Ectodermal cell (in vitro differentiated cells): Measurements from ENCODE around the gene NOTUM.

Source experiments
- H3K27ac ChIP-seq: 2 replicates; pipeline ENCODE4 v1.7.0; 2013; ENCODE audit warnings: mild to moderate bottlenecking, low read depth, low read length; ENCODE audit not compliant: insufficient read depth, poor library complexity, severe bottlenecking
- H3K27me3 ChIP-seq: 2 replicates; pipeline ENCODE4 v1.7.0; 2013; ENCODE audit warnings: mild to moderate bottlenecking, low read length; ENCODE audit not compliant: insufficient read depth, control insufficient read depth, poor library complexity, severe bottlenecking
- H3K36me3 ChIP-seq: one replicate; pipeline ENCODE4 v1.7.0; 2013; ENCODE audit warnings: low read length; ENCODE audit not compliant: control insufficient read depth, insufficient read depth
- H3K4me1 ChIP-seq: one replicate; pipeline ENCODE4 v1.7.0; 2013; ENCODE audit warnings: low read length; ENCODE audit not compliant: control insufficient read depth, insufficient read depth
- H3K4me3 ChIP-seq: 2 replicates; pipeline ENCODE4 v1.7.0; 2013; ENCODE audit warnings: low read depth, low read length, control low read depth; ENCODE audit not compliant: insufficient read depth
- H3K9me3 ChIP-seq: 2 replicates; pipeline ENCODE4 v1.7.0; 2013; ENCODE audit warnings: mild to moderate bottlenecking, low read length, moderate library complexity; ENCODE audit not compliant: control insufficient read depth
- WGBS, 2 experiments: methylation state at CpG; one replicate each; pipeline ENCODE4 v1.1.7; 2013; ENCODE audit warnings: missing lambda C conversion rate in 2 of 2; 5-methylcytosine and 5-hydroxymethylcytosine counted together

Gene NOTUM

GRCh38 chr17:81926451-81927151 lies 34.4 kb downstream of the NOTUM start:
- Histone ChIP-seq H3K9me3 (no peaks in the 10 kb centered on the region), H3K27ac (peak overlapping the region; percentile 76), H3K36me3 (no peaks in the 10 kb centered on the region), H3K4me1 (peaks cover 32% of the 10 kb centered on the region), H3K4me3 (peak overlapping the region; percentile 67), H3K27me3 (peaks cover 17% of the 10 kb centered on the region)
- WGBS, 2 experiments, result 1% methylated on average over 46 of the region's 46 CpGs

- peak overlapping the region; percentile 76 for H3K27ac ChIP-seq
- H3K4me1 ChIP-seq, result peaks cover 32% of the 10 kb centered on the region
- no peaks in the 10 kb centered on the region for H3K9me3 ChIP-seq
- 74% methylated on average over 10 of the region's 10 CpGs for WGBS, 2 experiments
- peak overlapping the region; percentile 67 for H3K4me3 ChIP-seq
- no peaks in the 10 kb centered on the region for H3K36me3 ChIP-seq
- H3K27me3 ChIP-seq, result peaks cover 17% of the 10 kb centered on the region
Observed at GRCh38 chr17:81925860-81926450, 35.0 kb downstream of the NOTUM start.

- H3K4me3 ChIP-seq, result no peak overlapping the region
- no peak overlapping the region for H3K27ac ChIP-seq
- peaks cover 17% of the 10 kb centered on the region for H3K27me3 ChIP-seq
- no peaks in the 10 kb centered on the region for H3K36me3 ChIP-seq
- peaks cover 32% of the 10 kb centered on the region for H3K4me1 ChIP-seq
- H3K9me3 ChIP-seq, result no peaks in the 10 kb centered on the region
- 51 to 52% methylated on average over 21 of the region's 21 CpGs for WGBS, 2 experiments
Observed at GRCh38 chr17:81924557-81925532, 36.1 kb downstream of the NOTUM start.

DNA sequence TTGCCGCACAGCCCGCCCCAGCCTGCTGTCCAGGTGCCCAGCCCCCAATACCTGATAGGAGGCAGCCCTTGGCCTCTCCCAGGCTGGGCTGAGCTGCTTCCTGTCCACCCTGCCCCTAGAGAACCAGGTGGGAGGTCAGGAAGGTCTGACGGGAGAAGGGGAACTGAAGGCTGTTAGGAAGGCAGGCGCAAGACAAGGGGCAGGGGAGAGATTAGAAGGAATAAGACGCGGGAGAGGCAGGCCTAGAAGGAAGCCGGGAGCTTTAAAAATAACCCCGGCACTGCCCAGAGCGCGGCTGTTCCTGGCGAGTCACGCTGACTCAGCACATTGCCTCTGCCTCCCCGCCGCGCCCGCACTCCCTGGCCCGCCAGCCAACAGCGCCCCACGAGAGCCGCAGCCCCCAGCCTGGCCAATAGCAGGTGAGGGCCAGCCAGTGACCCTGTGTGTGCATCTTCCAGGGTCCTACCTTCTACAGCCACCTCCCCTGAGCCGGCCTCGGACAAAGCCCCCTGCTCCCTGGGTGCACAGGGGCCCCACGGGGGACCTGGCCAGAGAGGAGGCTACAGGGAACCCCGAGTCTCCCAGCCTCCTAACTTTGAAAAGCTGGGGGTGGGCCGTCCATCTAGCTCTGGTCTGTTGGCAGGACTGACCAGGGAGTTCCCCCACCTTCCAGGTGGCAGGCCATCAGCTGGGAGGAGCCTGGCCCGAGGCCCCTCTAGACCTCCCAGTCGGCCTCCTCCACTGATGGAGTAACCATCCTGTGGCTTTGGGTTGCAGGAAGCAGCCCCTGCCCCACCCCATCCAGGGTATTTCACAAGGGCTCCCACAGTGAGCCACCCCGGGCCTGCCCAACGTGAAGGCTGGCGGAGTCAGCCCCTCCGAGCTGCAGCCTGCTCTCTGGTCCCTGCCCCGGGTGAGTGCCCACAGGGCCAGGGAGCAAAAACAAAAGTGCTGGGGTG lies 37.4 kb downstream of the NOTUM start:
- peak overlapping the region; percentile 59 for H3K27ac ChIP-seq
- 20 to 22% methylated on average over 32 of the region's 32 CpGs for WGBS, 2 experiments
- H3K9me3 ChIP-seq, result no peaks in the 10 kb centered on the region
- peaks cover 7% of the 10 kb centered on the region for H3K27me3 ChIP-seq
- H3K4me1 ChIP-seq, result peaks cover 29% of the 10 kb centered on the region
- peak overlapping the region; percentile 18 for H3K4me3 ChIP-seq
- H3K36me3 ChIP-seq, result no peaks in the 10 kb centered on the region

GRCh38 chr17:81922566-81923301 lies 38.3 kb downstream of the NOTUM start:
- Histone ChIP-seq H3K4me3 (no peak overlapping the region), H3K4me1 (peaks cover 26% of the 10 kb centered on the region), H3K27ac (no peak overlapping the region), H3K27me3 (no peaks in the 10 kb centered on the region), H3K36me3 (no peaks in the 10 kb centered on the region), H3K9me3 (no peaks in the 10 kb centered on the region)
- 89 to 91% methylated on average over 56 to 58 of the region's 58 CpGs for WGBS, 2 experiments

- H3K4me1 ChIP-seq, result peaks cover 26% of the 10 kb centered on the region
- no peak overlapping the region for H3K27ac ChIP-seq
- H3K27me3 ChIP-seq, result no peaks in the 10 kb centered on the region
- no peaks in the 10 kb centered on the region for H3K9me3 ChIP-seq
- WGBS, 2 experiments, result 93 to 95% methylated on average over 23 of the region's 23 CpGs
- no peaks in the 10 kb centered on the region for H3K36me3 ChIP-seq
- H3K4me3 ChIP-seq, result no peak overlapping the region
Observed at GRCh38 chr17:81921996-81922565, 38.9 kb downstream of the NOTUM start.

GRCh38 chr17:81921537-81921862 lies 39.5 kb downstream of the NOTUM start:
- Histone ChIP-seq H3K9me3 (no peaks in the 10 kb centered on the region), H3K27ac (no peak overlapping the region), H3K27me3 (no peaks in the 10 kb centered on the region), H3K36me3 (no peaks in the 10 kb centered on the region), H3K4me3 (no peak overlapping the region), H3K4me1 (peaks cover 29% of the 10 kb centered on the region)
- 85% methylated on average over 2 of the region's 3 CpGs; no CpG with 5 or more reads in 1 of the 2 experiments for WGBS, 2 experiments

DNA sequence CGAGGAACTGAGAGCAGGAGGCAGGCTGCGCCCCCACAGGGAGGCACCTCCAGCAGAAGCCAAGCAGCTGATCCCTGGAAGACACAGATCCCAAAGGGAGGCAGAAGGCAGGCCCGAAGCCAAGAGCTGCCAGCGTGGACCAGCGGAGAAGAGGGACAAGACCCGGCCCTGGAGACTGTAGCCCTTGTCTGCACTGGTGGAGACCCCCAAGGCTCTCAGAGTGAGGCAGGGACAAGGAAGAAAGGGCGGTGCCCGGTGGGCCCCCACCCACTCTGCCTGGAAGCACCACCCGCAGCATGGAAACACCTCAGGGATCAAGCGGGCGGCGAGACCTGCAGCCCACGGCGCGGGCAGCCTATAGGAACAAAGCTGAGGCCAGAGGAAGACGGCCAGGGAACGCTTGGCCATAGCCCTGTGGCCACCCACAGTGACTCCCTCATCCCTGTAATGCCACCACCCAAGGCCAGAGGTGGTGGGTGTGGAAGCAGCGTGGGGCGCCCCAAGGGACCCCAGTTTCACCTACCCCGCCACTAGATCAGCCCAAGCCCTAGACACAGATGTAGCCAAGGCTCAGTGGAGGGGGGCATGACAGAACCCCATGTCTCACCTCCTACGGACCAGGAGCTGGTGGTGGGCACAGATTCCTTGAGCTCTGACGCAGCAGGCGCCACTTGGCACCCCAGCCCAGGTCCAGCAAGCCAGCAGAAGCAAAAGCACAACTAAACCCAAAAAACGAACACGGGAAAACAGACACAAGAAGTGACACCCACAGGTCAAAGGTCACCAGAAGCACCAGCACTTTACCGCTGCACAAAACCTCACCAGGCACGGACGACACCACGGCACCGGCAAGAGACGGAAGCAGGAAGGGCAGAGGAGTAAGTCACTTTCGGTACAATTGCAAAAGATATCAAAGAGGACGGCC lies 40.1 kb downstream of the NOTUM start:
- Histone ChIP-seq H3K4me3 (no peak overlapping the region), H3K27ac (no peak overlapping the region), H3K36me3 (no peaks in the 10 kb centered on the region), H3K27me3 (no peaks in the 10 kb centered on the region), H3K9me3 (no peaks in the 10 kb centered on the region), H3K4me1 (peaks cover 25% of the 10 kb centered on the region)
- 94 to 95% methylated on average over 33 of the region's 33 CpGs for WGBS, 2 experiments
